ENCODE results near the gene TRMT2B.

- TF ChIP-seq CTCF (IDR thresholded peaks at IDR 0.05) (no peak), POLR2A (IDR thresholded peaks at IDR 0.05) (no peak)
Measured at GRCh38 chrX:100984818-100985217, 67.1 kb downstream of the TRMT2B start.
